SK-N-MC (cell line): ENCODE measurements around the gene RALY.

Experiments used
- EZH2 ChIP-seq: fragments of 200-600 bp; sonication (generic); IDR thresholded peaks from one replicate; pipeline ENCODE4 v1.6.1; 2017; ENCODE audit warnings: antibody characterized with exemption
- POLR2AphosphoS5 ChIP-seq: IDR thresholded peaks from 2 replicates; pipeline ENCODE4 v1.6.1; 2012; ENCODE audit warnings: mild to moderate bottlenecking, low read depth, low read length, borderline replicate concordance

DNA sequence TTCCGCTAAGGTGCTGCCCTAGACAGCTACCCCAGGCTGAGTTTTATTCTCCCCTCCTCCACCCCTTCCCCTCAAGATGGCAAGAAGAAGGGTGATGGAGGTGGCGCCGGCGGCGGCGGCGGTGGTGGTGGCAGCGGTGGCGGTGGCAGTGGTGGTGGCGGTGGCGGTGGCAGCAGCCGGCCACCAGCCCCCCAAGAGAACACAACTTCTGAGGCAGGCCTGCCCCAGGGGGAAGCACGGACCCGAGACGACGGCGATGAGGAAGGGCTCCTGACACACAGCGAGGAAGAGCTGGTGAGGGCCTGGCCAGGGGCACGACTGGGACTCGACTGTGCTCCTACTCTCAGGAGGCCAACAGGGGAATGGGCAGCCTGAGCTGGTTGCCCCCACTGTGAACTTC is 83.2 kb downstream of the RALY start:
- TF ChIP-seq POLR2AphosphoS5, result no peak
- no peak for TF ChIP-seq EZH2
